CD8-positive, alpha-beta memory T cell (primary cell): ENCODE results near the gene PLD4. TPM values are rescaled to one million over a fixed set of nuclear protein-coding genes. Genes with fewer than 3 reads are reported as not detected.
"Not testable (repeated sequence)": the region's sequence is repeated elsewhere in the genome, so short reads cannot be mapped to it uniquely, and the experiment has no call there.

ENCODE experiments used
- CTCF ChIA-PET: fragments of 350-600 bp; sonication (Branson Sonifier 250); formaldehyde crosslinking; loops from one replicate; lab custom pipeline; 2021; ENCODE audit warnings: antibody characterized with exemption; lab: Charles Lee
- POLR2A ChIA-PET: fragments of 350-600 bp; sonication (Branson Sonifier 250); formaldehyde crosslinking; loops from one replicate; lab custom pipeline; 2021; ENCODE audit warnings: antibody characterized with exemption; lab: Charles Lee
- DNase-seq, 5 donors: peaks; one replicate each; pipeline versions ENCODE4 v3.0.0 to v3.0.0-alpha.2; 2020 to 2022; ENCODE audit warnings: mixed read lengths in 1 of 5
- H3K27ac ChIP-seq: one replicate; pipeline ENCODE4 v1.7.0; 2013; ENCODE audit warnings: low read depth, mild to moderate bottlenecking, low read length, moderate library complexity
- H3K27me3 ChIP-seq: 2 replicates; pipeline ENCODE4 v1.7.0; 2013; ENCODE audit warnings: low read length, mild to moderate bottlenecking; ENCODE audit not compliant: insufficient read depth, poor library complexity, severe bottlenecking
- H3K36me3 ChIP-seq: 2 replicates; pipeline ENCODE4 v1.7.0; 2013; ENCODE audit warnings: mild to moderate bottlenecking, low read length, moderate library complexity; ENCODE audit not compliant: insufficient read depth
- H3K4me1 ChIP-seq: 2 replicates; pipeline ENCODE4 v1.7.0; 2013; ENCODE audit warnings: mild to moderate bottlenecking, low read length, moderate library complexity; ENCODE audit not compliant: insufficient read depth
- H3K4me3 ChIP-seq: 2 replicates; pipeline ENCODE4 v1.7.0; 2013; ENCODE audit warnings: mild to moderate bottlenecking, low read length
- H3K9me3 ChIP-seq: 2 replicates; pipeline ENCODE4 v1.7.0; 2013; ENCODE audit warnings: mild to moderate bottlenecking, low read length
- H3K27ac Mint-ChIP-seq, 8 donors: one replicate each; pipeline ENCODE4 v1.8.0; 2020 to 2021; ENCODE audit warnings: mixed read lengths in 8 of 8, mild to moderate bottlenecking in 6 of 8, inconsistent platforms in 3 of 8, moderate library complexity in 3 of 8
- H3K27me3 Mint-ChIP-seq, 2 donors: one replicate each; pipeline ENCODE4 v1.8.0; 2020 to 2021; ENCODE audit warnings: mixed read lengths in 2 of 2, mild to moderate bottlenecking in 1 of 2, moderate library complexity in 1 of 2
- H3K36me3 Mint-ChIP-seq, 3 donors: one replicate each; pipeline ENCODE4 v1.8.0; 2020 to 2021; ENCODE audit warnings: mixed read lengths in 3 of 3, inconsistent platforms in 1 of 3, mild to moderate bottlenecking in 1 of 3
- H3K4me1 Mint-ChIP-seq, 3 donors: one replicate each; pipeline ENCODE4 v1.8.0; 2020 to 2021; ENCODE audit warnings: mixed read lengths in 3 of 3, inconsistent platforms in 1 of 3, mild to moderate bottlenecking in 1 of 3
- H3K4me3 Mint-ChIP-seq, 7 donors: one replicate each; pipeline ENCODE4 v1.8.0; 2020 to 2021; ENCODE audit warnings: mixed read lengths in 7 of 7, mild to moderate bottlenecking in 6 of 7, moderate library complexity in 4 of 7, inconsistent platforms in 2 of 7
- H3K9me3 Mint-ChIP-seq, 5 donors: one replicate each; pipeline ENCODE4 v1.8.0; 2020 to 2022; ENCODE audit warnings: mixed read lengths in 5 of 5, mild to moderate bottlenecking in 3 of 5, moderate library complexity in 2 of 5, inconsistent platforms in 1 of 5
- polyA plus RNA-seq: library from polyadenylated mRNA; unstranded; fragments of 300-500 nt; fragmentation: Illumina TruSeq; gene quantifications from one replicate; pipeline ENCODE4 v1.2.3, GENCODE V29; 2021
- total RNA-seq, 2 experiments: library from RNA; stranded (reverse); gene quantifications; one replicate each; pipeline ENCODE4 v1.2.3, GENCODE V29; 2021

The PLD4 gene
- total and polyA plus RNA-seq, 3 experiments from 2014 or later, result 0.04 TPM; not detected in 2

DNA sequence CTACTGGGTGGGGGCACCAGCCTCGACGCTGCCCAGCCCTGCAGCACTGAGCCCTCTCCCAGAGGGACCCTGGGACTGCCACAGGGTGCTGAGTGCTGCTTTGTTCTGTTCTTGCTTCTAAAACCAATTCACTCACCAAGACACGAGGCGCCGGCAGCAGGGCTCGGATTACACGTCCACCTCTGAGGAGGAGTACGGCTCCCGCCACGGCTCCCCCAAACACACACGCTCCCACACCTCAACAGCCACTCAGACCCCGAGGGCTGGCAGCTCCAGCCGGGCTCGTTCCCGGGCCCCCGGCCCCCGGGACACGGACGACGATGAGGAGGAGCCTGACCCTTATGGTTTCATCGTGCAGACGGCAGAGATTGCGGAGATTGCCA, 35.3 kb upstream of the PLD4 start:
- no peaks in the 10 kb centered on the region for H3K27me3 ChIP-seq
- Mint-ChIP-seq H3K27ac (no peak overlapping the region), H3K36me3 (no peaks in the 10 kb centered on the region), H3K27me3 (no peaks in the 10 kb centered on the region), H3K4me1 (no peaks in the 10 kb centered on the region), H3K9me3 (peaks cover 0 to 2% (median 0%) of the 10 kb centered on the region in 5 donors), H3K4me3 (no peak overlapping the region)
- no peaks in the 10 kb centered on the region for H3K9me3 ChIP-seq
- DNase-seq, result peak in 1 of 5 donors; percentile 40
- H3K4me3 ChIP-seq, result no peak overlapping the region
- H3K27ac ChIP-seq, result no peak overlapping the region
- CTCF ChIA-PET, result interaction anchor here (0.6 kb wide), 1 partner anchor 121 kb away, joined by 3 read pairs; no protein-coding TSS in a partner anchor
- H3K36me3 ChIP-seq, result no peaks in the 10 kb centered on the region
- POLR2A ChIA-PET, result no interaction called here
- H3K4me1 ChIP-seq, result no peaks in the 10 kb centered on the region

DNA sequence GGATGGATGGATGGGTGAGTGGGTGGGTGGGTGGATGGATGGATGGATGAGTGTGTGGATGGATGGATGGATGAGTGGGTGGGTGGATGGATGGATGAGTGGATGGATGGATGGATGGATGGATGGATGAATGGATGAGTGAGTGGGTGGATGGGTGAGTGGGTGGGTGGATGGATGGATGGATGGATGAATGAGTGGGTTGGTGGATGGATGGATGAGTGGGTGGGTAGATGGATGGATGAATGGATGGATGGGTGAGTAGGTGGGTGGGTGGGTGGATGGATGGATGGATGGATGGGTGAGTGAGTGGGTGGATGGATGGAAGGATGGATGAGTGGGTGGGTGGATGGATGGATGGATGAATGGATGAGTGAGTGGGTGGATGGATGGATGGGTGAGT, 34.4 kb upstream of the PLD4 start:
- H3K4me3 ChIP-seq, DNase-seq, H3K4me3 Mint-ChIP-seq, POLR2A ChIA-PET, H3K36me3 ChIP-seq, H3K4me1 Mint-ChIP-seq, CTCF ChIA-PET, H3K27me3 Mint-ChIP-seq, H3K36me3 Mint-ChIP-seq, H3K9me3 ChIP-seq, H3K27ac ChIP-seq, H3K27ac Mint-ChIP-seq, H3K4me1 ChIP-seq, H3K9me3 Mint-ChIP-seq, H3K27me3 ChIP-seq: not testable (repeated sequence)

DNA sequence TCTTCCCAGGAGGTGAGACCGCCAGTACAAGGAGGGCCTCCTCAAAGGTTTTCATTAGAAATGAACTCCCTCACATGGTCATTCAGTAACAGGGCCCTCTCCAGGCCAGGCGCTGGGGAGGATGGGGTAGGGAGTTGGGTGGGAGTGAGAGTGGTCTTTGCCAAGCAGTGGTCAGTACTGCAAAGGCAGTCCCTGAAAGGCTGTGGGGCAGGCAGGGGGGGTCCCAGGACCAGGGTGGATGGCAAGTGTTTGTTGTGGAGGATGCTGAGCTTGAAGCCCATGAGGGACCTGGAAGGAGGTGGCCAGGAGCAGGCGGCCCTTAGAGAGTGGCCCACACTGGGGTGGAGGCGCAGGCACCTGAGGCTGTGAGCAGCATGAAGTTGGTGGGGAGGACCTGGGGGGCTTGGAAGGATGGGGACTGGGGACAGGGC, 33.5 kb upstream of the PLD4 start:
- H3K27me3 Mint-ChIP-seq, result no peaks in the 10 kb centered on the region
- no peak overlapping the region for H3K4me3 Mint-ChIP-seq
- no peak overlapping the region for H3K27ac ChIP-seq
- DNase-seq, result peak in 1 of 5 donors; percentile 34
- POLR2A ChIA-PET, result no interaction called here
- H3K9me3 Mint-ChIP-seq, result peaks cover 0 to 2% (median 0%) of the 10 kb centered on the region in 5 donors
- no peaks in the 10 kb centered on the region for H3K36me3 Mint-ChIP-seq
- no peaks in the 10 kb centered on the region for H3K4me1 Mint-ChIP-seq
- H3K9me3 ChIP-seq, result no peaks in the 10 kb centered on the region
- no peaks in the 10 kb centered on the region for H3K36me3 ChIP-seq
- H3K4me3 ChIP-seq, result no peak overlapping the region
- CTCF ChIA-PET, result no interaction called here
- H3K27me3 ChIP-seq, result no peaks in the 10 kb centered on the region
- no peak overlapping the region for H3K27ac Mint-ChIP-seq
- H3K4me1 ChIP-seq, result no peaks in the 10 kb centered on the region

- H3K4me3 Mint-ChIP-seq, result no peak overlapping the region
- H3K27me3 Mint-ChIP-seq, result peaks cover 0 to 4% of the 10 kb centered on the region in 2 donors
- CTCF ChIA-PET, result no interaction called here
- Histone ChIP-seq H3K27ac (no peak overlapping the region), H3K4me3 (no peak overlapping the region), H3K27me3 (no peaks in the 10 kb centered on the region), H3K36me3 (no peaks in the 10 kb centered on the region), H3K9me3 (no peaks in the 10 kb centered on the region), H3K4me1 (no peaks in the 10 kb centered on the region)
- peaks cover 0 to 2% (median 0%) of the 10 kb centered on the region in 5 donors for H3K9me3 Mint-ChIP-seq
- H3K4me1 Mint-ChIP-seq, result peaks cover 0 to 3% (median 0%) of the 10 kb centered on the region in 3 donors
- DNase-seq, result peak in 1 of 5 donors; percentile 41
- no peak overlapping the region for H3K27ac Mint-ChIP-seq
- POLR2A ChIA-PET, result no interaction called here
- H3K36me3 Mint-ChIP-seq, result no peaks in the 10 kb centered on the region
Measured at GRCh38 chr14:104891664-104892530, 32.8 kb upstream of the PLD4 start.

GRCh38 chr14:104892531-104893434, 31.9 kb upstream of the PLD4 start:
- Histone ChIP-seq H3K36me3 (no peaks in the 10 kb centered on the region), H3K27me3 (no peaks in the 10 kb centered on the region), H3K4me1 (no peaks in the 10 kb centered on the region), H3K4me3 (no peak overlapping the region), H3K9me3 (no peaks in the 10 kb centered on the region), H3K27ac (no peak overlapping the region)
- POLR2A ChIA-PET, result no interaction called here
- Mint-ChIP-seq H3K9me3 (peaks cover 0 to 2% (median 0%) of the 10 kb centered on the region in 5 donors), H3K4me3 (no peak overlapping the region), H3K4me1 (peaks cover 0 to 3% (median 0%) of the 10 kb centered on the region in 3 donors), H3K36me3 (no peaks in the 10 kb centered on the region), H3K27me3 (peaks cover 0 to 4% of the 10 kb centered on the region in 2 donors), H3K27ac (no peak overlapping the region)
- CTCF ChIA-PET, result no interaction called here
- DNase-seq, result no peak

DNA sequence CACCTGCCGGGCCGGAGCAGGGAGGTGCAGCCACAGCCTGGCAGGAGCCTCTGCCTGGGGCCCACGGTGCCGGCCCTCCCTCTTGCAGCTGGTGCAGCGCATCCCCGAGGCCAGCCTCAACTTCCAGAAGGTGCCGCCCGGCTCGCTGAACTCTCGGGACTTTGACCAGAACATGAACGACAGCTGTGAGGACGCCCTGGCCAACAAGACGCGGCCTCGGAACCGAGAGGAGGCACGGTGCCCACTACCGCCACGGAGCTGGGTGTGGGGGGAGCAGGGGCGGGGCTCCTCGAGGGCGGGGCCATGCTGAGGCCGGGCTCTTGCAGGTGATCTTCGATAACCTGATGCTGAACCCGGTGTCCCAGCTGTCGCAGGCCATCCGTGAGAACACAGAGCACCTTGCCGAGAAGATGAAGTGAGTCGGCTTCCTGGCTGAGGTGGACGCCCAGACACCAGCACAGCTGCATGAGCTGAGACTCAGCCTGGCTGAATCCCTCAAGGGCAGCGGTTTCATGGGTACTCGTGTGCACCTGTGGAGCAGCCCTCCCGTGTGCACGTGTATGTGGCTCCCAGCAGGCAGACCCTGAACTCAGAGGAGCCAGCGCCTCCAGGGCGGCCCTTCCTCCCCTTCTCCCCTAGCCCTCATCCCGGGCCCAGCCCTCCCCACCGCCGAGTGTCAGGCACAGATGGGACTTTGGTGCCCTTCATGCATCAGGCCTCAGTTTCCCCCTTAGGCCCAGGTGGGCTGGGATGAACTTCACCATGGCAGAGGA, 31.1 kb upstream of the PLD4 start:
- H3K27me3 ChIP-seq, result no peaks in the 10 kb centered on the region
- no peaks in the 10 kb centered on the region for H3K4me1 ChIP-seq
- ChIA-PET CTCF (no interaction called here), POLR2A (no interaction called here)
- H3K27ac ChIP-seq, result no peak overlapping the region
- H3K36me3 ChIP-seq, result no peaks in the 10 kb centered on the region
- no peak overlapping the region for H3K4me3 ChIP-seq
- Mint-ChIP-seq H3K4me3 (no peak overlapping the region), H3K36me3 (no peaks in the 10 kb centered on the region), H3K27ac (no peak overlapping the region), H3K4me1 (peaks cover 0 to 3% (median 0%) of the 10 kb centered on the region in 3 donors), H3K9me3 (peaks cover 0 to 2% (median 0%) of the 10 kb centered on the region in 5 donors), H3K27me3 (peaks cover 0 to 4% of the 10 kb centered on the region in 2 donors)
- no peaks in the 10 kb centered on the region for H3K9me3 ChIP-seq
- no peak for DNase-seq

DNA sequence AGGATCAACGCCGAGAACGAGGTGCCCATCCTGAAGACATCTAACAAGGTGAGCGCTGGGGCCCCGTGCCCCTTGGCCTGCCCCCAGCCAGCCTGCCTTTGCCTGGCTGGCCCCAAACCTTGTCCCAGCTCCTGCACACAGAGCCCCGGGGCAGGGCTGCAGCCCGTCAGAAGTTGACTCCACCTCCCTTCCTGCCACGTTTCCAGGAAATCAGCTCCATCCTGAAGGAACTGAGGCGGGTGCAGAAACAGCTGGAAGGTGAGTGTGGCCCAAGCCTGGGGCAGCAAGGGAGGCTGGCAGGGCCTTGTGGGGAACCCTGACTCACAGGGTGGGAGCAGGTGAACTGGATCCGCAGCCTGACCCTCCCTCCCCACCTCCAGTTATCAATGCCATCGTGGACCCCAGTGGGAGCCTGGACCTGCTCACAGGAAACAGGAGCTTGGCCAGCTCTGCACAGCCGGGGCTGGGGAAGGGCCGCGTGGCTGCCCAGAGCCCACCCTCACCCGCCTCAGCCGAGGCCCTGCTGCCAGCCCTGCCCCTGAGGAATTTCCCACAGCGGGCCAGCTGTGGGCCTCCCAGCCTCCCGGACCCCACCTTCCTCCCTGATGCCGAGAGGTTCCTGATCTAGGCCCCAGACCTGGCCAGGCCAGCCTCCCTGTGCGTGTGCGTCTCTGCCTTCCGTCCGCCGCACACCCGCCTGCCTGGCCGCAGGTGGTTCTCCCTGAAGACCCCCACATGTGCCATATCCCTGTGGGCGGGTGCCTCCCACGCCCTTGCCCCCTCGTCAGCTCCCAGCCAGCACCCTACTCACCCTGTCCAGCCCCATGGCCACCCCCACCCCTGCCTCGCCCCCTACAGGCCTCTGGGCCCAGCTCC, 30.1 kb upstream of the PLD4 start:
- peak in 1 of 5 donors; percentile 37 for DNase-seq
- H3K4me1 Mint-ChIP-seq, result peaks cover 0 to 3% (median 0%) of the 10 kb centered on the region in 3 donors

More for the DNA sequence above, 30.1 kb upstream of the PLD4 start:
- Mint-ChIP-seq H3K27me3 (peaks cover 0 to 4% of the 10 kb centered on the region in 2 donors), H3K36me3 (no peaks in the 10 kb centered on the region), H3K27ac (no peak overlapping the region), H3K4me3 (no peak overlapping the region), H3K9me3 (peaks cover 0 to 2% (median 0%) of the 10 kb centered on the region in 5 donors)
- CTCF ChIA-PET, result no interaction called here
- Histone ChIP-seq H3K27me3 (no peaks in the 10 kb centered on the region), H3K27ac (no peak overlapping the region), H3K4me3 (no peak overlapping the region), H3K36me3 (no peaks in the 10 kb centered on the region), H3K4me1 (no peaks in the 10 kb centered on the region), H3K9me3 (no peaks in the 10 kb centered on the region)
- POLR2A ChIA-PET, result no interaction called here
